AG10803 (cell line): ENCODE data around the gene GSTA4.

ENCODE experiments used
- DNase-seq: peaks from one replicate; pipeline ENCODE4 v3.0.0; 2010; ENCODE audit warnings: low read depth
- H3K4me3 ChIP-seq: 2 replicates; pipeline ENCODE4 v1.5.1; 2011; ENCODE audit warnings: mild to moderate bottlenecking, low read length, control low read depth
- CTCF ChIP-seq: conservative IDR thresholded peaks from 2 replicates; pipeline ENCODE4 v1.5.1; 2011; ENCODE audit warnings: mild to moderate bottlenecking, low read length, control low read depth, inconsistent platforms

Gene GSTA4

GRCh38 chr6:53028467-53028866 lies 33.4 kb upstream of the GSTA4 start:
- no peak for TF ChIP-seq CTCF
- H3K4me3 ChIP-seq: no peak overlapping the region
- DNase-seq: no peak

- no peak overlapping the region for H3K4me3 ChIP-seq
- no peak for TF ChIP-seq CTCF
- no peak for DNase-seq
Observed at GRCh38 chr6:53027131-53027718, 32.1 kb upstream of the GSTA4 start.

GRCh38 chr6:53026526-53026925 lies 31.4 kb upstream of the GSTA4 start:
- no peak overlapping the region for H3K4me3 ChIP-seq
- no peak for TF ChIP-seq CTCF
- no peak for DNase-seq

GRCh38 chr6:53023323-53023722 lies 28.2 kb upstream of the GSTA4 start:
- no peak for TF ChIP-seq CTCF
- no peak for DNase-seq
- no peak overlapping the region for H3K4me3 ChIP-seq

GRCh38 chr6:53020005-53020744 lies 25.1 kb upstream of the GSTA4 start:
- TF ChIP-seq CTCF: no peak
- H3K4me3 ChIP-seq: no peak overlapping the region
- DNase-seq: no peak

GRCh38 chr6:53018446-53018845 lies 23.4 kb upstream of the GSTA4 start:
- TF ChIP-seq CTCF: no peak
- DNase-seq: no peak
- no peak overlapping the region for H3K4me3 ChIP-seq

GRCh38 chr6:53015486-53015885 lies 20.4 kb upstream of the GSTA4 start:
- H3K4me3 ChIP-seq: no peak overlapping the region
- no peak for DNase-seq
- no peak for TF ChIP-seq CTCF
